GM20000 (cell line): ENCODE data around the gene RNF19B.

Source experiments
- DNase-seq: peaks from one replicate; pipeline ENCODE4 v3.0.0; 2012; ENCODE audit warnings: low spot score
- TF ChIP-seq, protein P1 (sequence below): IDR thresholded peaks from 2 replicates; pipeline ENCODE4 v1.5.1; 2012; ENCODE audit warnings: mild to moderate bottlenecking, control low read depth; ENCODE audit errors: extremely low read depth, missing control alignments

The RNF19B gene

DNA sequence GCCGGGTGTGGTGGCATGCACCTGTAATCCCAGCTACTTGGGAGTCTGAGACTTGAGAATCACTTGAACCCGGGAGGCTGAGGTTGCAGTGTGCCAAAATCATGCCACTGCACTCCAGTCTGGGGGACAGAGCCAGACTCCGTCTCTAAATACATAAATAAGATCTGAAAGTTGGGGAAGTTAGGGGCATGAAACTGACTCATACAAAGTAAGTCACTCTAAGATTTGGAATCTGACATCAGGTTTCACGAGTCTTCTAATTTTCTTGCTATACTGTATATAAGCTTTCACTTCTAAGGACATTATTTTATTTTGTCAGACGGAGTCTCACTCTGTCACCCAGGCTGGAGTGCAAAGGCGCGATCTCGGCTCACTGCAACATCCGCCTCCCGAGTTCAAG, 30.1 kb downstream of the RNF19B start:
- no peak for DNase-seq
- TF ChIP-seq, protein P1, sequence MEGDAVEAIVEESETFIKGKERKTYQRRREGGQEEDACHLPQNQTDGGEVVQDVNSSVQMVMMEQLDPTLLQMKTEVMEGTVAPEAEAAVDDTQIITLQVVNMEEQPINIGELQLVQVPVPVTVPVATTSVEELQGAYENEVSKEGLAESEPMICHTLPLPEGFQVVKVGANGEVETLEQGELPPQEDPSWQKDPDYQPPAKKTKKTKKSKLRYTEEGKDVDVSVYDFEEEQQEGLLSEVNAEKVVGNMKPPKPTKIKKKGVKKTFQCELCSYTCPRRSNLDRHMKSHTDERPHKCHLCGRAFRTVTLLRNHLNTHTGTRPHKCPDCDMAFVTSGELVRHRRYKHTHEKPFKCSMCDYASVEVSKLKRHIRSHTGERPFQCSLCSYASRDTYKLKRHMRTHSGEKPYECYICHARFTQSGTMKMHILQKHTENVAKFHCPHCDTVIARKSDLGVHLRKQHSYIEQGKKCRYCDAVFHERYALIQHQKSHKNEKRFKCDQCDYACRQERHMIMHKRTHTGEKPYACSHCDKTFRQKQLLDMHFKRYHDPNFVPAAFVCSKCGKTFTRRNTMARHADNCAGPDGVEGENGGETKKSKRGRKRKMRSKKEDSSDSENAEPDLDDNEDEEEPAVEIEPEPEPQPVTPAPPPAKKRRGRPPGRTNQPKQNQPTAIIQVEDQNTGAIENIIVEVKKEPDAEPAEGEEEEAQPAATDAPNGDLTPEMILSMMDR: no peak

DNA sequence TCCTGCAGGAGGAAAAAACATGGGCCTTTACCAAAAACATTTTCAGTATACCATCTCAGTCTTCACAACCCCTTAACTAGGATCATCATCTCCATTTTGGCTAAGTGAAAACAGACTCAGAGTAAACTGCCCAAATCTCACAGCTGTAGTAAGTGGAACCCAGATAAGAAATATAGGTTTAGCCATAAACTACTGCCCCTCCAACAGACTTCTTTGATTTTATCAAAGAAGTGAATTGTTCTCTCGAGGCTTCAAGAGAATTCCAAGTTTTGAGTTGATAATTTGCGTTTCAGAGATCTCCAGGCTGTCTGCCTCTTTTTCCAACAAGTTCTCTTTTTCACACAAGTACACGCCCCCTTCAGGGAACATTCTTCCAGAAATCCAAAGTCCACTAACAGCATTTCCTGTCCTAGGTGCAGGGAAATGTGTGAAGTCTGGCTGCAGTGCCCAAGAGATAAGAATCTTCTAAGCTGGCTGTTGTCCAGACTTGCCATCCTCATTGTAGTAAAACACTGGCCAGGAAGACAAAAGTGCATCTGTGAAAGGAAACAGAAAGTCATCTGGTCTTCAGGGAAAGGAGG, 30.8 kb downstream of the RNF19B start:
- DNase-seq: no peak
- TF ChIP-seq, protein P1: no peak

DNA sequence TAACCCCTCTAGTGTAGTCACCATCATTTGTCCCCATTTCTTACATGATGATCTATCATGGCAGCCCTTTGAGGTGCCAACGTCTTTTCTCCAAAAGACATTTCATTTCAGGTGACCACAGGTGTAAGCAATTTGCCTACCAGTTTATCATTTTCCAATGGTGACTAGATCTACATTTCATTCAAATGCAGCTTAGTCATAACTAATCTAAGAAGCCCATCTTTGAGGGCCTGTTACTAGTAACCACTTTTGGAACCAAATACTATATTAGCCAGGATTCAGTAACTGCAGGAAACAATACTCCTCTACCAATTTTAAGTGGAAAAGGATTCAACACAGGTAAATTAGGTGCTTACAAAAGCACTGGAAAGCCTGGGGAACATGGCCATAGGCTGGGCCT, 32.8 kb downstream of the RNF19B start:
- no peak for DNase-seq
- TF ChIP-seq, protein P1: no peak

DNA sequence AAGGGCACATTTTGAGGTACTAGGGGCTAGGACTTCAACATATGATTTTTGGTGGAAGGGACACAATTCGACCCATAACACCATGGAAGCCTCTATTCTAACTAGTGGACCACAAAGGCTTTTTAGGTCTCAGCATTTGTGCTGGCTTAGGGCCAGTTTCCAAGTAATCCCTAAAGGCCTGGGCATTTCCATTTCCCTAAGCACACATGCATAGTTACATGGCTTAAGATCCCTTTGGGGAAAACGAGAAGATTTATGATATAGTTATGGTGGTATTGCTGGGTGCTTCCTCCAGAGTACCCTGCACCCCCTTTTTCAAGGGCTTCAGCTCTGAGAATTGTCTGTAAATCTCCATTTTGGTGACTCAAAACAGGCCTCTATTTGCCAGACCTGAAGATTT, 35.2 kb downstream of the RNF19B start:
- TF ChIP-seq, protein P1: no peak

DNA sequence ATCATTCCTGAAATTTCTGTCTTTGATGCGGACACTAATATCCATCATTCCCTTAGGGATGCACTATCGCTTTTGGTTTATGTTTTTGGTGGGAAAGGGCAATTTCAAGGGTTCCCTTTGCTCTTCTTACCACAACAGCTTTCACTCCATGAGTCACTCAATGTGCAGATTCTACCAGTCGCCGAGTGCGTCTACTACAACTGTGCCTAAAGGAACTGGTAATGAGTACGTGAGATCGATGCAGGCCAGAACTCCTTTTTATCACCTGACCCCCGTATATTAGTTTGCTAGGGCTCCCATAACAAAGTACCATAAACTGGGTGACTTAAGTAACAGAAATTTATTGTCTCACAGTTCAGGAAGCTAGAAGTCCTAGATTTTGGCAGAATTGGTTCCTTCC, 35.9 kb downstream of the RNF19B start:
- no peak for DNase-seq
- TF ChIP-seq, protein P1: no peak

More for the DNA sequence above, 35.2 kb downstream of the RNF19B start:
- no peak for DNase-seq

DNA sequence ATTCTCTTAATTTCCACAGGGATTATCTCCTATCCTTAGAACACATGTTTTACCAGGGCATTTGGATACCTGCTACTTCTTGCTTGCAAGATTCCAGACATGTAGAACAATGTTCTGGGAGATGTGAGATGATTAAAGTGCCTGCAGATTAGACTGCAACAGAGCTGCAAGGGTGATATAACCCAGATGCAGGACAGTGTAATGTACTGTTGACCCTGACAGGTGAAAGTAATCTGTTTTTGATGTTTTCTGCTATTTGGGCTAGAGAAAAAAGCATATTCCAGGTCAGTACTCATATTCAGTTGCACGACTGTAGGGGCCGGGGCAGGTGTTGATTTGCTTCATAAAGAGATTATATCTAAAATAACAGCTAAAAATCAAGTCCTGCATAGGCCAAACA, 36.3 kb downstream of the RNF19B start:
- TF ChIP-seq, protein P1: no peak
- DNase-seq: no peak

DNA sequence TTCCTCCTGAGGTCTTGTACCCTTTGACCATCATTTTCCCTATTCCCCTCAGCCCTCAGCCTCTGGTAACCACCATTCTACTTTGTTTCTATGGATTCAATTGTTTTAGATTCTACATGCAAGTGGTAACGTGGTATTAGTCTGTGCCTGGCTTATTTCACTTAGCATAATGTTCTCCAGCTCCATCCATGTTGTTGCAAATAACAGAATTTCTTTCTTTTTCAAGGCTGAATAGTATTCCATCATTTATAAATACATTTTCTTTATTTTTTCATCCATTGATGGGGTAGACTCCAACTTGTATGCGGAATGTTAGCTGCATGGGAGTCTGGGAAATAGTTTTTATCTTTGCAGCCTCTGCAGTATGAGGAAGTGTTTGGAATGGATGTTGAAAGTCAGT, 37.2 kb downstream of the RNF19B start:
- no peak for DNase-seq
- TF ChIP-seq, protein P1: no peak
